Stomach smooth muscle (tissue), 2 donors: ENCODE results near the gene REELD1.

Experiments used
- H3K27ac ChIP-seq: one replicate; pipeline ENCODE4 v1.7.0; 2013; ENCODE audit warnings: mild to moderate bottlenecking, low read length, inconsistent platforms
- H3K27me3 ChIP-seq, 2 donors: one replicate each; pipeline ENCODE4 v1.7.0; 2013; ENCODE audit warnings: low read length in 2 of 2; ENCODE audit not compliant: insufficient read depth in 2 of 2, control insufficient read depth in 1 of 2
- H3K36me3 ChIP-seq, 2 donors: one replicate each; pipeline ENCODE4 v1.7.0; 2013; ENCODE audit warnings: low read length in 2 of 2; ENCODE audit not compliant: control insufficient read depth in 2 of 2, insufficient read depth in 2 of 2
- H3K4me1 ChIP-seq: one replicate; pipeline ENCODE4 v1.7.0; 2013; ENCODE audit warnings: low read length; ENCODE audit not compliant: control insufficient read depth, insufficient read depth
- H3K4me3 ChIP-seq, 2 donors: one replicate each; pipeline ENCODE4 v1.7.0; 2013; ENCODE audit warnings: low read length in 2 of 2
- H3K9ac ChIP-seq, 2 donors: one replicate each; pipeline ENCODE4 v1.7.0; 2013; ENCODE audit warnings: low read length in 2 of 2, mild to moderate bottlenecking in 1 of 2
- H3K9me3 ChIP-seq, 2 donors: one replicate each; pipeline ENCODE4 v1.7.0; 2013; ENCODE audit warnings: low read length in 2 of 2; ENCODE audit not compliant: control insufficient read depth in 2 of 2
- donor health status: healthy.
- donor health status: Pancreatic carcinoma.

The REELD1 gene

GRCh38 chr4:146214238-146214637, at the start of gene REELD1:
Gene REELD1, plus strand, starts transcription at chr4:146214538. Its CDS starts 2,415 bp downstream, at chr4:146216953.
- Histone ChIP-seq H3K9ac (no peak within 1 kb of the TSS), H3K27me3 (no peaks in the 10 kb centered on the region), H3K4me1 (no peaks in the 10 kb centered on the region), H3K4me3 (no peak within 1 kb of the TSS), H3K36me3 (no peaks in the 10 kb centered on the region), H3K27ac (no peak within 1 kb of the TSS), H3K9me3 (no peaks in the 10 kb centered on the region)

GRCh38 chr4:146165221-146165620, 49.1 kb upstream of the REELD1 start:
- no peak overlapping the region for H3K27ac ChIP-seq
- no peaks in the 10 kb centered on the region for H3K36me3 ChIP-seq
- H3K4me1 ChIP-seq, result no peaks in the 10 kb centered on the region
- peaks cover 0 to 4% of the 10 kb centered on the region in 2 donors for H3K9me3 ChIP-seq
- no peak overlapping the region for H3K9ac ChIP-seq
- H3K4me3 ChIP-seq, result no peak overlapping the region
- no peaks in the 10 kb centered on the region for H3K27me3 ChIP-seq

GRCh38 chr4:146165840-146166239, 48.5 kb upstream of the REELD1 start:
- Histone ChIP-seq H3K4me1 (no peaks in the 10 kb centered on the region), H3K9ac (no peak overlapping the region), H3K36me3 (no peaks in the 10 kb centered on the region), H3K27me3 (no peaks in the 10 kb centered on the region), H3K27ac (no peak overlapping the region), H3K4me3 (no peak overlapping the region), H3K9me3 (peaks cover 0 to 4% of the 10 kb centered on the region in 2 donors)

- no peaks in the 10 kb centered on the region for H3K27me3 ChIP-seq
- H3K4me3 ChIP-seq, result no peak overlapping the region
- H3K4me1 ChIP-seq, result no peaks in the 10 kb centered on the region
- no peaks in the 10 kb centered on the region for H3K36me3 ChIP-seq
- no peak overlapping the region for H3K9ac ChIP-seq
- H3K27ac ChIP-seq, result no peak overlapping the region
- no peaks in the 10 kb centered on the region for H3K9me3 ChIP-seq
Measured at GRCh38 chr4:146170149-146170548, 44.2 kb upstream of the REELD1 start.

GRCh38 chr4:146175541-146176453, 38.5 kb upstream of the REELD1 start, which contains the start of gene LSM6:
Gene LSM6, plus strand, starts transcription at chr4:146175718. Its CDS starts 7,204 bp downstream, at chr4:146182922.
- peak within 1 kb of the TSS; percentile 86 to 89 for H3K9ac ChIP-seq

GRCh38 chr4:146176891-146177290, 37.4 kb upstream of the REELD1 start:
- H3K27me3 ChIP-seq, result no peaks in the 10 kb centered on the region

More at GRCh38 chr4:146175541-146176453, 38.5 kb upstream of the REELD1 start, which contains the start of gene LSM6:
- Histone ChIP-seq H3K9me3 (no peaks in the 10 kb centered on the region), H3K4me3 (peak within 1 kb of the TSS; percentile 84 to 89), H3K27me3 (no peaks in the 10 kb centered on the region), H3K27ac (peak within 1 kb of the TSS; percentile 81), H3K36me3 (no peaks in the 10 kb centered on the region), H3K4me1 (peaks cover 15% of the 10 kb centered on the region)

GRCh38 chr4:146178126-146178525, 36.2 kb upstream of the REELD1 start:
- peaks cover 15% of the 10 kb centered on the region for H3K4me1 ChIP-seq
- H3K9ac ChIP-seq, result no peak overlapping the region
- H3K27ac ChIP-seq, result no peak overlapping the region
- H3K27me3 ChIP-seq, result no peaks in the 10 kb centered on the region
- H3K36me3 ChIP-seq, result peaks cover 0 to 2% of the 10 kb centered on the region in 2 donors
- no peak overlapping the region for H3K4me3 ChIP-seq
- H3K9me3 ChIP-seq, result no peaks in the 10 kb centered on the region

More at GRCh38 chr4:146176891-146177290, 37.4 kb upstream of the REELD1 start:
- peak overlapping the region; percentile 84 to 89 for H3K4me3 ChIP-seq
- no peak overlapping the region for H3K27ac ChIP-seq
- no peaks in the 10 kb centered on the region for H3K9me3 ChIP-seq
- peaks cover 15% of the 10 kb centered on the region for H3K4me1 ChIP-seq
- peak overlapping the region in 1 of 2 donors; percentile 89 for H3K9ac ChIP-seq
- no peaks in the 10 kb centered on the region for H3K36me3 ChIP-seq

- Histone ChIP-seq H3K27me3 (no peaks in the 10 kb centered on the region), H3K36me3 (peaks cover 0 to 6% of the 10 kb centered on the region in 2 donors), H3K9ac (no peak overlapping the region), H3K27ac (no peak overlapping the region), H3K4me3 (no peak overlapping the region), H3K9me3 (no peaks in the 10 kb centered on the region), H3K4me1 (peaks cover 15% of the 10 kb centered on the region)
Measured at GRCh38 chr4:146179784-146180370, 34.5 kb upstream of the REELD1 start.

- Histone ChIP-seq H3K36me3 (peaks cover under 1 to 17% of the 10 kb centered on the region in 2 donors), H3K27ac (no peak overlapping the region), H3K4me1 (peaks cover 15% of the 10 kb centered on the region), H3K9ac (no peak overlapping the region), H3K27me3 (no peaks in the 10 kb centered on the region), H3K4me3 (no peak overlapping the region), H3K9me3 (no peaks in the 10 kb centered on the region)
Measured at GRCh38 chr4:146182443-146182842, 31.9 kb upstream of the REELD1 start.

GRCh38 chr4:146183209-146183608, 31.1 kb upstream of the REELD1 start:
- no peak overlapping the region for H3K9ac ChIP-seq
- peaks cover 3 to 18% of the 10 kb centered on the region in 2 donors for H3K36me3 ChIP-seq
- H3K4me3 ChIP-seq, result no peak overlapping the region
- H3K9me3 ChIP-seq, result no peaks in the 10 kb centered on the region
- H3K27ac ChIP-seq, result no peak overlapping the region
- H3K4me1 ChIP-seq, result peaks cover 9% of the 10 kb centered on the region
- no peaks in the 10 kb centered on the region for H3K27me3 ChIP-seq
